NCI-H510A (cell line): Measurements from ENCODE around the gene HMX1.

Experiments
- DNase-seq: peaks from one replicate; lab custom pipeline; 2025; lab: John Stamatoyannopoulos, UW

Gene HMX1

DNA sequence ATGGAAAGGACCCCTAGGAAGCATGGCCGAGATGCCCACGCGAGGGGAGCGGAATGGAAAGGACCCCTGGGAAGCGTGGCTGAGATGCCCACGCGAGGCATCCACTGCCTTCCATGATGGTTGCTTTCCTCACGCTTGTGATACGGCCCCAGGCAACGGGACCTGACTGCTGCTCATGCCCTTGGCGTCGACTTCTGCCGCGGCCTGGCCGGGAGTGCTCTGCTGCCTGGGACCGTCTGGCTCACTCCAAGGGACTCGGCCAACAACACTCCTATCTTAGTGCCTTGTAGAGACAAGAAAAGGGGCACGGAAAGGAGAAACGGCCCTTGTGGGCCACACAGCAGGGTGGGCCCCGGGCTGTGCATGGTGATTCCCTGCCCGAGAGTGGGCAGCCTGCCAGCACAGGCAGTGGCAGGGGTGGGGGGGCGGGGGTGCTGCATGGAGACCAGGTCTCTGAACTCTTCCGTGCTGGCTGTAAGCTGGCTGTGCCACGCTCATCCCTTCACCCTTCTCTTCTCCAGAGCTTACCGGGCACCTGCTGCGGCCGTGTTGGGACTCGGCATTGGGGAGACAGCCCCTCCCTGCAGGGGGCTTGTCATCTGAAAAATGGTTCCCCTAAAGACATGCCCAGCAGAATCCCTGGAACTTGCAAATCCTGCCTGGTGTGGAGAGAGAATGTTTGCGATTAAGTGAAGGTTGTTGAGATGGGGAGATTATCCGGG, 38.6 kb upstream of the HMX1 start:
- no peak for DNase-seq

GRCh38 chr4:8909548-8909947, 37.9 kb upstream of the HMX1 start:
- DNase-seq, result no peak

DNA sequence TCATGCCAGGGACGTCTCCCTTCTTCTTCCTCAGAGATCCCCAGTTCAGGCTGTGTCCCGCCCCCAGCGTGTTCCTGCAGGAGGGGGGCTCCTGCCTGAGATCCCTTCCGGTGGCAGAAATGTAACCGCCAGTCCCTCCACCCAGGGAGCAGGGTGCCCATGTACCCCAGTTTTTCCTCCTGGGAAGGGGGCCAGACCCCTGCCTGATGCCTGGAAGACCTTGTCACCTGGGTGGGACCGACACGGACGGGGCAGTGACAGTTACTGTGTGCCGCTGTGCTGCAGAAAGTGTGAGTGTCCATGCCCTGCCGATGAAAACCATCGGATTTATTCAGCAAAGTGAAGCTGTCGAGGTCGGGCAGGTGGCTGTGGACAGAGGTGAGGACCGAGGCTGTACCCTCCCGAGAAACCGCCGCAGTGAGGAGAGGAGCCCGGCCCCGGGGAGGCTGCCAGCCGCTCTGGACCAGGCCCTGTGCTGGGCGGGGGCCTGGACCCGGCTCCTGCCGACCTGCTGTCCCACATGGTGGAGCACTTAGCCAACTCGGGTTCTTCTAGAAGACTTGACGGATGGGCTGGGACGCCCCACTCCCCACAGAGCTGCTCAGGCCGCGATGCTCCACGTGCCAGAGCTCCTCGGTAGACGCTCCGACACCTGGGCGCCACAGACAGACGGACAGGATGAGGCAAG, 36.7 kb upstream of the HMX1 start:
- no peak for DNase-seq

DNA sequence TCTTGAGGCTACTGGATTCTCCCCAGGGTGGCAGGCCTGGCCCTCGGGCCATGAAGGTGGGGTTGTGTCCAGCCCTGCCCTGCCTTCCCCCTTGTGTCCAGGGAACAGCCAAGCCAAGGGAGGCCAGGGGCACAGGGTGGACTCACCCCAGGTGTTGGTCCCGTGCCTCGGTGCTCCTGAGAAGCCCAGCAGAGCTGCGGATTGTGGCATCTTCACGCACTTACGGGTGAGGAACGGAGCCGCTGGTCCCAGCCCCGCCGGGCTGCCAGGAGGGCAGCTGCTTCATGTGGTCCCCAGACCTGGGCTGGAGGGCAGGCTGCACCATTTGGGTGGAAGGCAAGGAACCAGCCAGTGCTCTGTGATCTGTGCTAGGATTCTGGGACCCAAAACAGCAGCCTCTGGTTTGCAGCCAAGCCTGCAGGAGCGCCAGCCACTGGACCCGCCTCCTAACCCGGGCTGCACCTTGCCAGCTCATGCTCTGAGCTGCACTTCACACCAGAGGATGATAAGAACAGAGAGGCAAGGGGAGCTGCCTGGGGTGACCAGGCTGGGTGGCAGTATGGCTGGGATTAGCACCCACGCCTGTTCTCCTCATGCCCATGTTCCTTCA, 36.1 kb upstream of the HMX1 start:
- DNase-seq, result no peak

DNA sequence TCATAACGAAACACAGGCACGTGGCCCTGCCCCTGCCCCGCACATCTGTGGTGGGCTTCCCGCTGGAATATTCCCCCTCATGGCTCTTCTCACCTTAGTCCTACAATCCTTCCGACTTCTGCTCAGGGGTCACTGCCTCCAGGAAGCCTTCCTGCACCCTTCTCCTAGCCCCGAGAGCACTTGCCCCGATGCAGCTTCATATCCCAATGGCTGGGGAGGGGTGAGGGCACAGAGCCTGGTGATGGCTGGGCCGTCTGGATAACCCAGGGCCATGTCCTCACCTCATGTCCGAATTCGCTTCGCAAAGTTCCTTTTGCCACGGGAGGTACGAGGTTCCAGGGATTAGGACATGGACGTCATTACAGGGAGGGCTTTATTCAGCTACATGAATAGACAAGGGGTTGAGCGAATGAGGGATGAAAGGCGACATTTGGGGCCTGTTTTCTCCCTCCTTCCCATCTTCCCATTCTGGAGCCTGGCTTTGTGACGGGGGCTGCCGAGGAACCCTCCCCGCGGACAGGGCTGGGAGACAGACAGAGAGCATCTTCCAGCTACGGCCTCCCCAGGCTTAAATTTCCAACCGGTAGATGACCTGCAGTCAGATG, 35.5 kb upstream of the HMX1 start:
- no peak for DNase-seq

DNA sequence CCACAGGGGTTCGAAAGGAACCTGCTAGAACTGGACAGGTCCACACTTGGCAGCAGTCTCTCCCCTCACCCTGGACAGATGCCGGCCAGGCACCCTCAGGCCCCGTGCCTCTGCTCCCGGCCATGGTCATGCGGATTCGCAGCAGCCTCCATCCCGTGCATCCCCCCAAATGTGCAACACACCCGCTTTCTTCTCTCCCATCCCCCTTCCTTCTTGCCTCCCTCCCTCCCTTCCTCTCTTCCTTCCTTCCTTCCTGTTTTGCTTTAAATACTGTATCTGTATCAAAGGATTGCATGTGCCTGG, 35.0 kb upstream of the HMX1 start:
- DNase-seq, result no peak

DNA sequence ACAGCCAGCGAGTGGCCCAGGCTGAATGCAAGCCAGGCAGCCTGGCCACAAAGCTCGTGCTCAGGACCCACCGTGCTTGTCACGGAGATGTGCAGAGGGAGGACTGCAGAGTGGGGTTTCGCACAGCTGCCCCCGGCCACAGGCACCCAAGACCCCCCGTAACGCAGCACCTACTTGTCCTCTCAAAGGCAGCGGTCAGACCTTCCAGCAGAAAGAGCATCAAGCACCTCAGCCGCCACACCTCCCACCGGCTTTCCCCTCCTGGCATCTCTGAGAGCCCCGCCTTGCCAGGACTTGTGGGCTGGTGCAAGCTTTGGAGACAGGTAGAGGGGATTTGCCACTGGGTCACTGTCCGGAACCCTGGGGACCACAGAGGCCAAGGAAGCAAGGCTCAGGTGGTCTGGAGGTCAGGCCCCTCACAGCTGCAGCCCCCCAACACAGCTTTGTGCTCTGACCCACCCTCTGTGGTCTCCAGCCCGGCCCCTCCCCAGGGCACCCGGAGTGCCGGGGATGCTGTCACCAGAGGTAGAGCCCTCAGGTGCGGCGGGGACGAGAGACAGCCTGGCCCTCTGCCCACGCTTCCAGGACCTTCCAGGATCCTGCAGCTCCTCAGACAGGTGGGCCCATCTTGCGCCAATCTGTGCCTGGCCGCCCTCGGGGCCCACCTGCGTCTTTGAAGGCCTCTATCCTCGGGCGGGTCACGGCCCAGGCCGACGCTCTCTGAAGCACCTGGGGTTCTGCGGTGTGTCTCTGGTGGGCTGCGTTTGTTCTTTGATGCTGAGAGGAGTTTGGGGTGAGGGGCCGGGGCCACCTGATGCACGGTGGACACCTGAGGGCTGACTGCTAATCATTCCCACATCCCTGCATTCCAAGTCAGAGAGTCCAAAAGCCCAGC, 34.4 kb upstream of the HMX1 start:
- no peak for DNase-seq

GRCh38 chr4:8905226-8905772, 33.7 kb upstream of the HMX1 start:
- no peak for DNase-seq

- DNase-seq, result no peak
Observed at GRCh38 chr4:8904666-8905065, 33.0 kb upstream of the HMX1 start.

DNA sequence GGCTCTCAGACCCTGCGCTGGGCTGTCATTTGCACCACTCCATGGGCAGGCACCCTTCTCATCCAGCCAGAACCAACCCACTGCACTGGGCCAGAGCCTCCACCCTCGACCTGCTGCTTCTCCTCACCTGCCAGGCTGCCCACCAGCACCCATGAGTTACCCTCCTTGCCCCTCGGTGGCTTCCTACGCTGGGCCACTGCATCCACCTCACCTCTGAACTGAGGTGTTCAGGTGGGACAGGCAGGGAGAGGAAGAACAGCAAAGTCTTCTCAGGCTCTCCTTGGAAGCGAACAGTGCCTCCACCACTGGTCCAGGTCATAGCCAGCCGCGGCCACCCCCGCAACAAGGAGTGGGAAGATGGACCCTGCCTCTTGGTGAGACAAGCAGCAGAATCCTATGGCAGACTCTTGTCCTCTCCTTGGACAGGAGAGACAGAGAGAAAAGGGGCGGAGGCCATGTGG, 32.4 kb upstream of the HMX1 start:
- DNase-seq, result no peak

DNA sequence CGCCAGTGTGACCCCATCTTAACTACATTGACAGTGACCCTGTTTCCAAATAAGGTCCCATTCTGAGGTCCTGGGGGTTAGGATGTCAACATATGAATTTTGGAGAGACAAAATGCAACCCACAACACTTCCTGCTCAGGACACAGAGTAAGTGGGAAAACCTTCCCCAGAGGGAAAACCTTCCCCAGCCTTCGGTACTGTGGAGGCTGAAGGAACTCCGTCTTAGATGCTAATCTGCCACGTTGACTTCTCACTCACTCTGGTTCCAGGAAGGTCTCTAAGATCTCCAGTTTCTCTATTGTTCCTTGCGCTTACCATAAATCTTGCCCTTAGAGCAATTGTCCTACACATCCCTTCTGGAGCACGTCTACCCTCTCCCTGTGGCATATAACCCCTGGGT, 29.7 kb upstream of the HMX1 start:
- DNase-seq, result no peak

- DNase-seq, result no peak
Observed at GRCh38 chr4:8900588-8900987, 28.9 kb upstream of the HMX1 start.

DNA sequence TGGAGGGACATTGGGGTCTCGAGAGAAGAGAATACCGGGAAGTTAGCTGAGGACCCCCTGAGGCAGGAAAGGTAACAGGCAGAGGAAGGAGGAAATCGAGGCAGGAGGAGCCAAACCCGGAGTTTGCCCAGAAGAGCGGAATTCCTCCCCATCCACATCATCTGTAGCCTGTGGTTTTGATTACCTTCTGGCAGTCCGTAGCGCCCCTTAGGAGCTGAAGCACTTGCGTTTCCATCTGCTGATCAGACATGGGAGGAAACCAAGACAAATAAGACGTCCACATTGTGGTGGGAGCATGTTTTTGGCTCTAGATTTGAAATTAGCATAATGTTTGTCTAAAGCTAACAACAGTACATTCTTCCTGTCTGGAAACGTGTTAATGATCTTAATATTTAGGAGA, 26.8 kb upstream of the HMX1 start:
- DNase-seq, result no peak

DNA sequence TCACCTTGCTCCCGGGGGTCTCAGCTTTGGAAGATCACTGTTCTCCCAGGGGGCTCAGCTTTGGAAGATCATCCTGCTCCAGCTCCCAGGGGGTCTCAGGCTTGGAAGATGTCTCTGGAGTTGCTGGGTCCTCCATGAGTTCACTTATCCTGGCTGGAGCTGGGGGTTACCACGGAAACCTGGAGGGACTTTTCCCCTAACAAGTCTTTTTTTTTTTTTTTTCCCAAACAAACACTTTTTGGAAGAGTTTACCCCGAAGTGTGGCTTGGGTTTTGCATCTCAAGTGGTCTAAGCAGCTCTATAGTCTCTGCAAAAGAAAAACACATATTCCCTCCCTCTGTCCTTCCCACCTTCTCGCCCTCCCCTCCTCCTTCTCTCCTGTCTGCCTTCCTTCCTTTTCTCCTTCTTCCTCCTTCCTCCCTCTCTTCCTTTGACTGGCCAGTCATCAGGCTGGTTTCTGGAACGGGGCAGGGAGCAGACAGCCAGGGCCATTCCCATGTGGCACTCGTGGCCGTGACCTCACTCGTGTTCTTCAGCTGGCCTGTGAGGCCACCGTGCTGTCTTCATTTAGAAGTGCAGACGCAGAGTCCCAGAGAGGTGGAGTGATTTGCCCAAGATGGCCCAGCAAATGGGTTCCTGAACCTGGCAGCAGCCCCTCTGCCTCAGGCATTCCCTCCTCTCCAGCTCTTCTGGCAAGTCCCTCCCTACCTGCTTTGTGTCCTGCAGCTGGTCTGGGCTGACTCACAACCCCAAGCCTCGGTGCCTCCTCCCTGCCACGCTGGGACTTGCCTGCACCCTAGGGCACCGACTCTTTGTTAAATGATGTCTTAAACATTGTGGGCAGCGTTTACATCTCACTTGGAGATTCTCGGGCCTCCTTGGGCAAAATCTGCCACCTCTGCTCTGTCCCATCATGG, 25.9 kb upstream of the HMX1 start:
- no peak for DNase-seq

DNA sequence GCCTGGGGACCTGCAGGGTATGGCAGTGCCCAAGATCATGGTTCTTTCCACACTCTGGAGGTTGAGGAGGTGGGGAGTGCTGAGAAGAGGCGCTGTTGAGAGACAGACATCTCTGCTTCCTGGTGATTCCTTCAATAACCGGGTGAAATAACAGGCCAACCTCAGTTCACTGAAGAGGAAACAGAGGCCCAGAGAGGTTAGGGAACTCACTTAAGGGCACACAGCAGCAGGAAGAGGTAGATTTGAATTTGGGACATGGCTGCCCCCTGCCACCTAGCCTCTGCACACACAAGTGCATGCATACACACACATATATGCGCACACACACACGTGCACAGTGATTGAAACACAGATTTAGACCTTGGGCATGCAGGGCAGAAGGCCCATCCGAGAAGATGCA, 24.9 kb upstream of the HMX1 start:
- DNase-seq, result no peak

- no peak for DNase-seq
Observed at GRCh38 chr4:8896071-8896470, 24.4 kb upstream of the HMX1 start.

DNA sequence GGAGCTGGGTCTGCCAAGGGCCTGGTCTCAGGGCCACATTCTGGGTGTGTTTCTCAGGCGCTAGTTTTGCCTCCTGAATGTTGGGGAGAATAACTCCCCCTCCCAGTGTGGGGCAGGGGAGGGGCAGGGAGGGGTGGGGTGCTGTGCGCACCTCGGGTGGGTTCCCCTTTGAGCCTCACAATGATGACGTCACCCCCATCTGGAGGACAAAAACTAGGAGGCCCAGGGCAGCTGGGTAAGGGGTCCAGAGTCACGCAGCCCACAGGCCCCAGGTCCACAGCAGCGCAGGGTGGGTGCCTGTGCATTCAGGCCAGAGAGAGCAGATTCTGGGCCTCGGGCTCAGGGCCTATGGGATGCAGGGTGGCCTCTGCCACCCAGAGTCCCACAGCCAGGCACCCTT, 23.7 kb upstream of the HMX1 start:
- DNase-seq, result no peak

DNA sequence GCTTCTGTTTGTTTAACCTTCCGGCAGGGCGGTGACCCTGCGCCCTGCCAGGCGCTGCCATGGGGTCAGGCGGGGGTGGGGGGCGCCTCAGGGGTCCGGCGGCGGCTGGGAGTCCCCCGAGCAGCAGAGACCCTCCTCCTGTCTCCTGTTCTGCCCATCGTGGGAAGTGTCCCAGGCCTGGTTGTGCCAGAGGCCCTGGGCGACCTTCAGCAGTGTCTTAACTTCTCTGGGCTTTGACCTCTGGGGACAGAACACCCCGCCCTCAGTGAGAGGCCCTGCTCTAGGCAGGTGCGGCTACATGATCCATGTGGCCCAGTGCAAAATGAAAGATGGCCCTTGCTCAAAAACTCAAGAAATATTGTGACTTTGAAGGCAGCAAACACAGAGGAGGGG, 22.8 kb upstream of the HMX1 start:
- DNase-seq, result no peak

DNA sequence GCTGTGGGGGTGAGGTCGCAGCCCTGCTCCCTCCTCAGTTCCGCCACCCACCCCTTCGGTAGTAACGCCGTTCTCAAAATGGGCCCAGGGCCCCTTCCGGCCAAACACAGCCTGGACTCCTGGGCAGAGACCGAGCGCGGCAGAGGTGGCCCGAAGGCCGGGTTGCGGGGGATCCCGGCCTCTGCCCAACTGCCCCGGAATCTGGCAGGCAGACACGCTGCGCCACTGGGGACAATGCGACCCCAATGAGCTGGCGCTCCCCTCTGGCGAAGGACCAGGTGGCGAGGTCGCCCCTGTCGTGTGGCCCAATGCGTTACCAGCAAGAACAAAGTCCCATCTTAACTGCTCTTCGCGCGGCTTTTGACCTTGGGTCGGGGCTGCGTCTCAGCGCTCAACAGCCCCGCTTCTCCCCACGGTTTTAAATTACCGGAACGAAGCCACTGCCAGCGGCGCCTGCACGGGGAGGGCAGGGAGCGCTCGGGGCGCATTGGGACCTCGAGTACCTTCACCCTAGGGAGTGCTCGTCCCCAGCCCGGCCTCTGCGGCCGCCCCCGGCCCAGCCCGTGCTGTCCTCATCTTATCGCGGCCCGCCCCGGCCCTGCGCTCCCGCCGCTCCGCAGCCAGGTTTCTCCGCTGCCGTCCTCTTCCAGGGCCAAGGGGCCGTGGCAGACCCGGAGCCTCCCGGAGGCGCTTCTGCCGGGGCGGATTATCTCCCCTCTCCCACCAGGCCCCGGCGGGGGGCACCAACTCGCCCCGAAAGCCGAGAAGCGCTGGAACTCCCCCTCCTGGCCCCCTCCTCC, 22.2 kb upstream of the HMX1 start:
- DNase-seq, result no peak

DNA sequence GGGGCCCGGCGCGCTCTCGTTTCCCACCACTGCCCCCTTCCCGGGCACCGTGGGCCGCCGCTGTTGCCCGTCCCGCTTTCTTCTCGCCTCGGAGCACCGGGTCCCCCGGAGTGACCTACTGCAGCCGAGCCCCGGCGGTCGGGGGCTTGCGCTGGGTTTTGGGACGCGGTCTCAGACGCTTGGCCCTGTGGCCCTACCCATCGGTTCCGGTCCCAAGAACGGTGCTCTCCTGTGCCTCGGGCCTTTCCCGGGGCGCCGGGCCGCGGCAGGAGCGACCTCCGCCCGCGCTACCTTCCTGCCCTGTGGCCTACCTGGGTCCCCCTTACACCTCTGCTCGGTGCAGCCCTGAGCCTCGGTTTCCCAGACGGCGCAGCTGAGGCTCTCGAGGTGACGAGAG, 21.6 kb upstream of the HMX1 start:
- no peak for DNase-seq
